GM12801 (cell line): ENCODE results near the gene PPP1R13B.

Experiments used
- TF ChIP-seq, protein P1 (sequence below): IDR thresholded peaks from one replicate; pipeline ENCODE4 v1.5.1; 2011; ENCODE audit warnings: control low read depth; ENCODE audit not compliant: insufficient read length; ENCODE audit errors: extremely low read depth

Gene PPP1R13B

GRCh38 chr14:103685276-103686211 is 161.8 kb downstream of the PPP1R13B start:
- TF ChIP-seq, protein P1, sequence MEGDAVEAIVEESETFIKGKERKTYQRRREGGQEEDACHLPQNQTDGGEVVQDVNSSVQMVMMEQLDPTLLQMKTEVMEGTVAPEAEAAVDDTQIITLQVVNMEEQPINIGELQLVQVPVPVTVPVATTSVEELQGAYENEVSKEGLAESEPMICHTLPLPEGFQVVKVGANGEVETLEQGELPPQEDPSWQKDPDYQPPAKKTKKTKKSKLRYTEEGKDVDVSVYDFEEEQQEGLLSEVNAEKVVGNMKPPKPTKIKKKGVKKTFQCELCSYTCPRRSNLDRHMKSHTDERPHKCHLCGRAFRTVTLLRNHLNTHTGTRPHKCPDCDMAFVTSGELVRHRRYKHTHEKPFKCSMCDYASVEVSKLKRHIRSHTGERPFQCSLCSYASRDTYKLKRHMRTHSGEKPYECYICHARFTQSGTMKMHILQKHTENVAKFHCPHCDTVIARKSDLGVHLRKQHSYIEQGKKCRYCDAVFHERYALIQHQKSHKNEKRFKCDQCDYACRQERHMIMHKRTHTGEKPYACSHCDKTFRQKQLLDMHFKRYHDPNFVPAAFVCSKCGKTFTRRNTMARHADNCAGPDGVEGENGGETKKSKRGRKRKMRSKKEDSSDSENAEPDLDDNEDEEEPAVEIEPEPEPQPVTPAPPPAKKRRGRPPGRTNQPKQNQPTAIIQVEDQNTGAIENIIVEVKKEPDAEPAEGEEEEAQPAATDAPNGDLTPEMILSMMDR, result no peak

- TF ChIP-seq, protein P1, result no peak
These were observed 162.5 kb downstream of the PPP1R13B start for GRCh38 chr14:103684871-103685270.

DNA sequence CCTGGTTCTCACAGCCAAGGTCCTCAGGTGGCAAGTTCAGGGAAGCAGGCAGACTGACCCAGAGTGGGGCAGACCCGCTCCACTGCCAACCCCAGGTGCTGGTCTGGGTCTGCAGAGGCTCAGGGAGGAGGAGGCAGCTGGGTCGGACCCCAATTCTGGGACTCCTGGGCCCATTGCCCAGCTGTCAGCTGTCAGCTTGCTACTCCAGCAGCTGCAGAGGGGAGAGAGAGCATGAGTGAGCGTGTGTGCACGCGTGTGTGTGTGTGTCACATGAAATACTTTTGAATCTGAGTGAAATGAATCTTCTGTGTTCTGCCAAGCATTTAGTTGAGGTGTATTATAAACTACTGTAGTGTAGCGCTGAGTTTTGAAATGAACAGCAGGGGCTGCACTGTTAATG is 162.9 kb downstream of the PPP1R13B start:
- TF ChIP-seq, protein P1, result no peak
